Mucosa of descending colon (tissue), 3 donors: ENCODE data around the gene DCAF17. TPM values are rescaled to one million over a fixed set of nuclear protein-coding genes. Genes with fewer than 3 reads are reported as not detected.

Experiments
- ATAC-seq: fragments of 200-7000 bp; cut with Tn5 transposase; one replicate; pipeline ENCODE4 v1.9.1; 2020; ENCODE audit warnings: mild to moderate bottlenecking, moderate library complexity
- DNase-seq, 3 donors: peaks; one replicate each; pipeline ENCODE4 v3.0.0-alpha.2; 2020
- H3K36me3 ChIP-seq: fragments of 200-600 bp; one replicate; pipeline ENCODE4 v1.8.0; 2021; ENCODE audit warnings: low read depth, mild to moderate bottlenecking
- H3K4me1 ChIP-seq: fragments of 200-600 bp; one replicate; pipeline ENCODE4 v1.8.0; 2021; ENCODE audit warnings: low read depth, mild to moderate bottlenecking
- H3K4me3 ChIP-seq: fragments of 200-600 bp; one replicate; pipeline ENCODE4 v1.8.0; 2021; ENCODE audit warnings: mild to moderate bottlenecking
- H3K9me3 ChIP-seq: fragments of 200-600 bp; one replicate; pipeline ENCODE4 v1.8.0; 2021; ENCODE audit warnings: mild to moderate bottlenecking
- CTCF ChIP-seq: fragments of 200-600 bp; IDR thresholded peaks from one replicate; pipeline ENCODE4 v1.8.0; 2022; ENCODE audit warnings: antibody characterized with exemption, mild to moderate bottlenecking
- intact Hi-C, 2 donors: fragments of 100-400 bp; cut with DNase I in 1 of 2; cut with micrococcal nuclease in 1 of 2; formaldehyde crosslinking; loops; one replicate each; pipeline versions ENCODE4 v1.11.0 to v1.11.1; 2022; cut with DNase I, micrococcal nuclease
- total RNA-seq, 3 donors: library from RNA; stranded (reverse); fragmentation: NEBNext Ultra II Directional in 2 of 3; extraction: Animal tissue kit (Norgen Biotek cat#: 25700) in 2 of 3; gene quantifications; one replicate each; pipeline versions ENCODE4 v1.2.1 to v1.2.4, GENCODE V29; 2021 to 2023
- donor health status: DM: no; HTN: no; CAD: no; lungs with moderate emphysema.
- donor health status: DM: no; HTN: no; CAD: no.
- donor health status: DM: no; HTN: yes; CAD: no.

The DCAF17 gene
- total RNA-seq, 3 donors from 2014 or later = 12.0 to 21.5 (median 14.2) TPM

GRCh38 chr2:171431677-171432167, 2.3 kb upstream of the DCAF17 start:
- H3K4me3 ChIP-seq = no peak overlapping the region
- H3K4me1 ChIP-seq = peaks cover 15% of the 10 kb centered on the region
- ATAC-seq = no peak
- DNase-seq = peak in 2 of 3 donors; percentile 5 to 27
- H3K9me3 ChIP-seq = no peaks in the 10 kb centered on the region
- no peak for TF ChIP-seq CTCF
- intact Hi-C loops = loop anchor here in 1 of 2 donors (10.0 kb wide), 1 partner anchor 267 kb away; the partner anchor contains the start of gene TLK1
- H3K36me3 ChIP-seq = no peaks in the 10 kb centered on the region

- no peak for DNase-seq
- TF ChIP-seq CTCF = no peak
- no peak overlapping the region for H3K4me3 ChIP-seq
- no peaks in the 10 kb centered on the region for H3K9me3 ChIP-seq
- peaks cover 15% of the 10 kb centered on the region for H3K4me1 ChIP-seq
- intact Hi-C loops = loop anchor here in 1 of 2 donors (10.0 kb wide), 1 partner anchor 268 kb away; the partner anchor contains the start of gene TLK1
- no peaks in the 10 kb centered on the region for H3K36me3 ChIP-seq
- ATAC-seq = no peak
Observed at GRCh38 chr2:171432206-171432968, 1.6 kb upstream of the DCAF17 start.

GRCh38 chr2:171432969-171433762, 860 bp upstream of the DCAF17 start:
- no peak for TF ChIP-seq CTCF
- Histone ChIP-seq H3K9me3 (no peaks in the 10 kb centered on the region), H3K4me1 (peaks cover 15% of the 10 kb centered on the region), H3K4me3 (peak overlapping the region; percentile 41), H3K36me3 (no peaks in the 10 kb centered on the region)
- intact Hi-C loops = loop anchor here in 1 of 2 donors (10.0 kb wide), 1 partner anchor 268 kb away; the partner anchor contains the start of gene TLK1
- DNase-seq = peak; percentile 66 to 73 (median 69)
- peak; percentile 46 for ATAC-seq

GRCh38 chr2:171433763-171434012, 338 bp upstream of the DCAF17 start, which contains the start of gene METTL8:
METTL8 (minus strand) TSS chr2:171433990; CDS start chr2:171392185, 41,805 bp downstream.
- ATAC-seq (no peak), DNase-seq (no peak)
- Histone ChIP-seq H3K4me1 (peaks cover 15% of the 10 kb centered on the region), H3K36me3 (no peaks in the 10 kb centered on the region), H3K9me3 (no peaks in the 10 kb centered on the region), H3K4me3 (peak within 1 kb of the TSS; percentile 41)
- peak; percentile 30 for TF ChIP-seq CTCF
- intact Hi-C loops = loop anchor here in 1 of 2 donors (10.0 kb wide), 1 partner anchor 269 kb away; the partner anchor contains the start of gene TLK1

GRCh38 chr2:171436307-171436706, 2.3 kb downstream of the DCAF17 start:
- Histone ChIP-seq H3K4me1 (peaks cover 15% of the 10 kb centered on the region), H3K36me3 (no peaks in the 10 kb centered on the region), H3K4me3 (no peak overlapping the region), H3K9me3 (no peaks in the 10 kb centered on the region)
- intact Hi-C loops = loop anchor here in 1 of 2 donors (10.0 kb wide), 1 partner anchor 272 kb away; the partner anchor contains the start of gene TLK1
- no peak for DNase-seq
- no peak for ATAC-seq
- TF ChIP-seq CTCF = no peak
